NB4 (cell line): ENCODE measurements around the gene EFTUD2.

Experiments
- MYC ChIP-seq: IDR thresholded peaks from 2 replicates; pipeline ENCODE4 v1.6.1; 2011; ENCODE audit warnings: low read depth, low read length
- POLR2A ChIP-seq: IDR thresholded peaks from 2 replicates; pipeline ENCODE4 v1.6.1; 2011; ENCODE audit warnings: mild to moderate bottlenecking; ENCODE audit not compliant: insufficient read length; ENCODE audit errors: extremely low read depth
- TF ChIP-seq, protein P1 (sequence below): IDR thresholded peaks from 2 replicates; pipeline ENCODE4 v1.6.1; 2011; ENCODE audit warnings: low read depth, low read length
- TF ChIP-seq, protein P2 (sequence below): IDR thresholded peaks from one replicate; pipeline ENCODE4 v1.5.1; 2012; ENCODE audit warnings: low read depth, low read length

DNA sequence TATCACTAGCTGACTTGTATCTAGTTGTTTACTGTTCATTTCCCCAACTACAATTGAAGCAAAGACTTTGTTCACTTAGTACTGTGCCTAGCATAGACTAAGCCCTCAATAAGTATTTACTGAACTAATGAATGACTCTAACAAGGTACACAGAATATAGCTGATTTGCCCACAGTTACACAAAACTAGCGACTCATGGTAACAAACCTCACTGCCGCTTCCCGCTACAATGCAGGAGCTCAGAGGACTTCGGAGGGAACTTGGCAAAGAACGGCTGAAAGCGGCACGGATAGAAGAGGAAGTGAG lies 524 bp downstream of the EFTUD2 start:
- TF ChIP-seq, protein P1, sequence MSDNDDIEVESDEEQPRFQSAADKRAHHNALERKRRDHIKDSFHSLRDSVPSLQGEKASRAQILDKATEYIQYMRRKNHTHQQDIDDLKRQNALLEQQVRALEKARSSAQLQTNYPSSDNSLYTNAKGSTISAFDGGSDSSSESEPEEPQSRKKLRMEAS, result no peak
- TF ChIP-seq, protein P2, sequence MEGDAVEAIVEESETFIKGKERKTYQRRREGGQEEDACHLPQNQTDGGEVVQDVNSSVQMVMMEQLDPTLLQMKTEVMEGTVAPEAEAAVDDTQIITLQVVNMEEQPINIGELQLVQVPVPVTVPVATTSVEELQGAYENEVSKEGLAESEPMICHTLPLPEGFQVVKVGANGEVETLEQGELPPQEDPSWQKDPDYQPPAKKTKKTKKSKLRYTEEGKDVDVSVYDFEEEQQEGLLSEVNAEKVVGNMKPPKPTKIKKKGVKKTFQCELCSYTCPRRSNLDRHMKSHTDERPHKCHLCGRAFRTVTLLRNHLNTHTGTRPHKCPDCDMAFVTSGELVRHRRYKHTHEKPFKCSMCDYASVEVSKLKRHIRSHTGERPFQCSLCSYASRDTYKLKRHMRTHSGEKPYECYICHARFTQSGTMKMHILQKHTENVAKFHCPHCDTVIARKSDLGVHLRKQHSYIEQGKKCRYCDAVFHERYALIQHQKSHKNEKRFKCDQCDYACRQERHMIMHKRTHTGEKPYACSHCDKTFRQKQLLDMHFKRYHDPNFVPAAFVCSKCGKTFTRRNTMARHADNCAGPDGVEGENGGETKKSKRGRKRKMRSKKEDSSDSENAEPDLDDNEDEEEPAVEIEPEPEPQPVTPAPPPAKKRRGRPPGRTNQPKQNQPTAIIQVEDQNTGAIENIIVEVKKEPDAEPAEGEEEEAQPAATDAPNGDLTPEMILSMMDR, result no peak
- TF ChIP-seq POLR2A (no peak), MYC (no peak)
